Activated CD4-positive, alpha-beta memory T cell treated with anti-CD3 and anti-CD28 coated beads for 36 hours (primary cell): ENCODE results near the gene TMEM183A. TPM values are rescaled to one million over a fixed set of nuclear protein-coding genes. Genes with fewer than 3 reads are reported as not detected.

Experiments
- CTCF ChIA-PET: fragments of 350-600 bp; sonication (Branson Sonifier 250); formaldehyde crosslinking; loops from one replicate; lab custom pipeline; 2021; ENCODE audit warnings: antibody characterized with exemption, inconsistent platforms; lab: Charles Lee
- POLR2A ChIA-PET: fragments of 350-600 bp; sonication (Branson Sonifier 250); formaldehyde crosslinking; loops from one replicate; lab custom pipeline; 2021; ENCODE audit warnings: antibody characterized with exemption; lab: Charles Lee
- DNase-seq: peaks from one replicate; pipeline ENCODE4 v3.0.0-alpha.2; 2020
- H3K27ac Mint-ChIP-seq: one replicate; pipeline ENCODE4 v1.8.0; 2021; ENCODE audit warnings: mixed read lengths
- H3K27me3 Mint-ChIP-seq: one replicate; pipeline ENCODE4 v1.8.0; 2021; ENCODE audit warnings: mixed read lengths
- H3K36me3 Mint-ChIP-seq: one replicate; pipeline ENCODE4 v1.8.0; 2021; ENCODE audit warnings: mixed read lengths
- H3K4me1 Mint-ChIP-seq: one replicate; pipeline ENCODE4 v1.8.0; 2021; ENCODE audit warnings: low read depth, mixed read lengths
- H3K4me3 Mint-ChIP-seq: one replicate; pipeline ENCODE4 v1.8.0; 2021; ENCODE audit warnings: mild to moderate bottlenecking, mixed read lengths
- H3K9me3 Mint-ChIP-seq: one replicate; pipeline ENCODE4 v1.8.0; 2021; ENCODE audit warnings: mixed read lengths
- intact Hi-C: fragments of 100-400 bp; cut with micrococcal nuclease; formaldehyde crosslinking; loops from one replicate; pipeline ENCODE4 v1.15.1; 2023
- total RNA-seq, 2 experiments: library from RNA; stranded (reverse); gene quantifications; one replicate each; pipeline ENCODE4 v1.2.3, GENCODE V29; 2021

Gene TMEM183A
- total RNA-seq, 2 experiments from 2014 or later: 68.1 to 76.5 TPM

GRCh38 chr1:203063287-203063686, 56.1 kb downstream of the TMEM183A start:
- POLR2A ChIA-PET: no interaction called here
- H3K36me3 Mint-ChIP-seq: no peaks in the 10 kb centered on the region

GRCh38 chr1:203065191-203065590, 58.0 kb downstream of the TMEM183A start:
- ChIA-PET POLR2A (no interaction called here), CTCF (interaction anchor here (1.1 to 1.7 kb wide), 2 partner anchors 26 to 151 kb away, joined by 4 to 7 read pairs; no protein-coding TSS in a partner anchor)
- H3K4me1 Mint-ChIP-seq: no peaks in the 10 kb centered on the region
- no peak overlapping the region for H3K27ac Mint-ChIP-seq
- H3K36me3 Mint-ChIP-seq: no peaks in the 10 kb centered on the region
- intact Hi-C loops: no loop called here
- no peak overlapping the region for H3K4me3 Mint-ChIP-seq
- H3K27me3 Mint-ChIP-seq: no peaks in the 10 kb centered on the region
- H3K9me3 Mint-ChIP-seq: no peaks in the 10 kb centered on the region
- no peak for DNase-seq

More at GRCh38 chr1:203063287-203063686, 56.1 kb downstream of the TMEM183A start:
- Mint-ChIP-seq H3K4me1 (no peaks in the 10 kb centered on the region), H3K4me3 (no peak overlapping the region), H3K9me3 (no peaks in the 10 kb centered on the region), H3K27ac (no peak overlapping the region), H3K27me3 (no peaks in the 10 kb centered on the region)
- intact Hi-C loops: no loop called here
- DNase-seq: no peak
- CTCF ChIA-PET: interaction anchor here (0.7 kb wide), 1 partner anchor 20 kb away, joined by 3 read pairs; no protein-coding TSS in a partner anchor

GRCh38 chr1:203065986-203066385, 58.8 kb downstream of the TMEM183A start:
- no peak overlapping the region for H3K27ac Mint-ChIP-seq
- ChIA-PET POLR2A (no interaction called here), CTCF (interaction anchor here (1.1 to 1.7 kb wide), 2 partner anchors 26 to 150 kb away, joined by 4 to 7 read pairs; no protein-coding TSS in a partner anchor)
- no peaks in the 10 kb centered on the region for H3K9me3 Mint-ChIP-seq
- H3K36me3 Mint-ChIP-seq: no peaks in the 10 kb centered on the region
- no peaks in the 10 kb centered on the region for H3K27me3 Mint-ChIP-seq
- H3K4me1 Mint-ChIP-seq: no peaks in the 10 kb centered on the region
- H3K4me3 Mint-ChIP-seq: no peak overlapping the region
- intact Hi-C loops: no loop called here
- no peak for DNase-seq

GRCh38 chr1:203066965-203067364, 59.8 kb downstream of the TMEM183A start:
- DNase-seq: no peak
- no peaks in the 10 kb centered on the region for H3K27me3 Mint-ChIP-seq
- H3K9me3 Mint-ChIP-seq: no peaks in the 10 kb centered on the region
- no peak overlapping the region for H3K27ac Mint-ChIP-seq
- POLR2A ChIA-PET: no interaction called here
- intact Hi-C loops: no loop called here
- no peaks in the 10 kb centered on the region for H3K36me3 Mint-ChIP-seq
- H3K4me1 Mint-ChIP-seq: no peaks in the 10 kb centered on the region
- CTCF ChIA-PET: no interaction called here
- no peak overlapping the region for H3K4me3 Mint-ChIP-seq

- intact Hi-C loops: no loop called here
- no peak for DNase-seq
- CTCF ChIA-PET: interaction anchor here (1.5 kb wide), 1 partner anchor 29 kb away, joined by 4 read pairs; no protein-coding TSS in a partner anchor
- Mint-ChIP-seq H3K27me3 (peaks cover 13% of the 10 kb centered on the region), H3K9me3 (no peaks in the 10 kb centered on the region), H3K4me3 (no peak overlapping the region), H3K36me3 (no peaks in the 10 kb centered on the region), H3K4me1 (no peaks in the 10 kb centered on the region), H3K27ac (no peak overlapping the region)
- POLR2A ChIA-PET: no interaction called here
Measured at GRCh38 chr1:203069030-203069747, 62.0 kb downstream of the TMEM183A start.

GRCh38 chr1:203072002-203072602, 64.9 kb downstream of the TMEM183A start:
- no peaks in the 10 kb centered on the region for H3K9me3 Mint-ChIP-seq
- intact Hi-C loops: no loop called here
- peaks cover 32% of the 10 kb centered on the region for H3K27me3 Mint-ChIP-seq
- H3K27ac Mint-ChIP-seq: no peak overlapping the region
- H3K4me1 Mint-ChIP-seq: peaks cover 8% of the 10 kb centered on the region
- POLR2A ChIA-PET: no interaction called here
- DNase-seq: no peak
- peaks cover 2% of the 10 kb centered on the region for H3K36me3 Mint-ChIP-seq
- CTCF ChIA-PET: interaction anchor here (2.9 kb wide), 1 partner anchor 33 kb away, joined by 9 read pairs; no protein-coding TSS in a partner anchor
- no peak overlapping the region for H3K4me3 Mint-ChIP-seq

GRCh38 chr1:203072911-203073310, 65.7 kb downstream of the TMEM183A start:
- ChIA-PET POLR2A (no interaction called here), CTCF (interaction anchor here (0.6 to 2.9 kb wide), 3 partner anchors 33 to 1363 kb away, joined by 3 to 9 read pairs (median 5); no protein-coding TSS in a partner anchor)
- Mint-ChIP-seq H3K4me1 (peaks cover 8% of the 10 kb centered on the region), H3K36me3 (peaks cover 2% of the 10 kb centered on the region), H3K27me3 (peaks cover 36% of the 10 kb centered on the region), H3K4me3 (no peak overlapping the region), H3K27ac (no peak overlapping the region), H3K9me3 (no peaks in the 10 kb centered on the region)
- no peak for DNase-seq
- intact Hi-C loops: no loop called here

GRCh38 chr1:203073469-203073868, 66.3 kb downstream of the TMEM183A start:
- ChIA-PET POLR2A (no interaction called here), CTCF (interaction anchor here (1.8 kb wide), 1 partner anchor 143 kb away, joined by 5 read pairs; no protein-coding TSS in a partner anchor)
- no peak for DNase-seq
- intact Hi-C loops: no loop called here
- no peak overlapping the region for H3K4me3 Mint-ChIP-seq
- H3K9me3 Mint-ChIP-seq: no peaks in the 10 kb centered on the region
- H3K4me1 Mint-ChIP-seq: peaks cover 8% of the 10 kb centered on the region
- H3K27ac Mint-ChIP-seq: no peak overlapping the region
- H3K27me3 Mint-ChIP-seq: peaks cover 39% of the 10 kb centered on the region
- peaks cover 2% of the 10 kb centered on the region for H3K36me3 Mint-ChIP-seq

Other genes starting within 250 kb of the TMEM183A start
- 10 to 100 TPM; 38.4 to 39.4 TPM for gene KDM5B, start 199.0 kb upstream of the TMEM183A start, total RNA-seq
- gene PCAT6, start 196.4 kb upstream of the TMEM183A start, total RNA-seq: under 1 TPM; 0.76 to 0.77 TPM
- 10 to 100 TPM in 1 of 2 experiments, 1 to 10 TPM in 1; 9.6 to 10.1 TPM for gene RABIF, start 118.2 kb upstream of the TMEM183A start, total RNA-seq
- 10 to 100 TPM; 35.5 to 38.3 TPM for gene KLHL12, start 80.1 kb upstream of the TMEM183A start, total RNA-seq
- gene ADIPOR1, start 49.1 kb upstream of the TMEM183A start, total RNA-seq: 10 to 100 TPM; 75.2 to 76.6 TPM
- gene CYB5R1, start 40.1 kb upstream of the TMEM183A start, total RNA-seq: 10 to 100 TPM; 15.4 to 17.7 TPM
- 10 to 100 TPM; 16.7 to 21.4 TPM for gene PPFIA4, start 19.1 kb downstream of the TMEM183A start, total RNA-seq
- gene MYOG, start 78.6 kb downstream of the TMEM183A start, total RNA-seq: not detected
- gene ADORA1, start 120.4 kb downstream of the TMEM183A start, total RNA-seq: not detected
- not detected for gene MYBPH, start 168.5 kb downstream of the TMEM183A start, total RNA-seq
- not detected for gene CHI3L1, start 179.3 kb downstream of the TMEM183A start, total RNA-seq
- gene CHIT1, start 222.3 kb downstream of the TMEM183A start, total RNA-seq: under 1 TPM; 0.19 to 0.53 TPM